IPS-20b (cell line): ENCODE data around the gene PARD3.

Experiments
- H3K27ac ChIP-seq: one replicate; pipeline ENCODE4 v1.5.1; 2013; ENCODE audit warnings: low read length
- H3K27me3 ChIP-seq: 2 replicates; pipeline ENCODE4 v1.6.1; 2013; ENCODE audit warnings: mild to moderate bottlenecking, low read length, inconsistent platforms; ENCODE audit not compliant: insufficient read depth
- H3K36me3 ChIP-seq: 2 replicates; pipeline ENCODE4 v1.6.1; 2013; ENCODE audit warnings: low read depth, mild to moderate bottlenecking, inconsistent platforms, low read length, moderate library complexity; ENCODE audit not compliant: insufficient read depth
- H3K4me1 ChIP-seq: 2 replicates; pipeline ENCODE4 v1.6.1; 2013; ENCODE audit warnings: mild to moderate bottlenecking, control low read depth, inconsistent platforms, low read length, moderate library complexity; ENCODE audit not compliant: insufficient read depth
- H3K4me3 ChIP-seq: 2 replicates; pipeline ENCODE4 v1.5.1; 2013; ENCODE audit warnings: mild to moderate bottlenecking, low read length, inconsistent platforms
- H3K9ac ChIP-seq: 2 replicates; pipeline ENCODE4 v1.6.1; 2013; ENCODE audit warnings: low read depth, mild to moderate bottlenecking, inconsistent platforms, low read length, moderate library complexity
- H3K9me3 ChIP-seq: 2 replicates; pipeline ENCODE4 v1.6.1; 2013; ENCODE audit warnings: mild to moderate bottlenecking, low read depth, low read length, inconsistent platforms; ENCODE audit not compliant: insufficient read depth

The PARD3 gene

DNA sequence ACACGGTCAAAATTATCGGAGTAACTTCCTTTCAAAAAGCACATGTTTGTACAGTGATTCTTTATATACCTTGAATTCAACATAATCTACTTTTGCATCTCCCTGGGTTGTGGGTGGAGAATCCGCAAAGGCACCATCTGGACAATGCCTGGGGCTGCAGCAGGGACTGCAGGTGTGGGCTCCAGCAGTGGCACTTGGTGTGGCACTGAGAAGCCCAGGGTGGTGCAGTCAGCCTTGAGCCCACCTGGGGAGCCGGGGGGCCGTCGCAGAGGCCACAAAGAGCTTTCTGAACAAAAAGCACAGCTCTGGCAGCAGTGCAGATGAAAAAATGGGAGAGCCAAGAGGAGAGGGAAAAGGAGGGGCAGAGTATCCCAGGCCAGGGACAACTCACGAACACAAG, 22.2 kb downstream of the PARD3 start:
- Histone ChIP-seq H3K9ac (peak overlapping the region; percentile 27; the same call in 1 of the 2 replicates), H3K36me3 (no peaks in the 10 kb centered on the region), H3K4me3 (no peak overlapping the region), H3K27ac (no peak overlapping the region), H3K27me3 (no peaks in the 10 kb centered on the region), H3K9me3 (no peaks in the 10 kb centered on the region), H3K4me1 (peaks cover 15% of the 10 kb centered on the region)

DNA sequence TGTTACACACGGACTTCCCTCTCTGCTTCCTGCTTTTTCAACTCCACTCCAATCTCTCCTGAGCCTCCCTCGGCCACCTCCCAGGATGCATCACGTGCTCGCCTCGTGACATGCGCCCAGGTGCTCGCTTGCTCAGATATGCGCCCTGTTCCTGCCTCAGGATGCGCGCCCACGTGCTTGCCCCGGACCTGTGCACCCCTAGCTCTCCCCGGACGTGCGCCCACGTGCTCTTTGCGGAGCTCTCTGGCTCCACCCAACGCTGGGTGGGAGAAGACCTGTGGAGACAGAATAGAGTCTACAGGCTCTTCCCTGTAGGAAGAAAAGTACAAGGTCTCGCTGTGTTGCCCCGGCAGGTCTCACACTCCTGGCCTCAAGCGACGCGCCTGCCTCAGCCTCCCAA, 23.1 kb downstream of the PARD3 start:
- Histone ChIP-seq H3K4me3 (no peak overlapping the region), H3K9me3 (no peaks in the 10 kb centered on the region), H3K27ac (no peak overlapping the region), H3K27me3 (no peaks in the 10 kb centered on the region), H3K9ac (no peak overlapping the region), H3K4me1 (peaks cover 15% of the 10 kb centered on the region), H3K36me3 (no peaks in the 10 kb centered on the region)

DNA sequence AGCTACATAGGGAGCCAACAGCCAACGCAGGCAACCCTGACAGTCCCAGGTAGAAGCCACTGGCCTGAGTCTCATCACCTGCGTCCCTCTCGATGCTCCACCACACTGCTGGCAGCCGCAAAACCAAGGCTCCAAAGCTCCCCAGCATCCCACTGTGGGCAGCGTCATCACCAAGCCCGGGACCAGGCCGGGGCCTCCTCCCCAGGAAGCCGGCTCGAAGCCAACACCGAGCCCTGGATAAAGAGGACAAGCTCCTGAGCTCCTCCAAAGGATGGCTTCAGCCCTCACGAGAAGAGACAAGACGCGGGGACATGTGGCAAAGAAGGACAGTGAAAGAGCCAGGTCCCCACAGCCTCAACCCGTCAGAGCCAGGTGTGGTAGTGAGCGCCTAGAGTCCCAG, 23.9 kb downstream of the PARD3 start:
- H3K27ac ChIP-seq: no peak overlapping the region
- no peak overlapping the region for H3K9ac ChIP-seq
- no peaks in the 10 kb centered on the region for H3K27me3 ChIP-seq
- no peaks in the 10 kb centered on the region for H3K36me3 ChIP-seq
- peaks cover 15% of the 10 kb centered on the region for H3K4me1 ChIP-seq
- H3K4me3 ChIP-seq: no peak overlapping the region
- no peaks in the 10 kb centered on the region for H3K9me3 ChIP-seq

DNA sequence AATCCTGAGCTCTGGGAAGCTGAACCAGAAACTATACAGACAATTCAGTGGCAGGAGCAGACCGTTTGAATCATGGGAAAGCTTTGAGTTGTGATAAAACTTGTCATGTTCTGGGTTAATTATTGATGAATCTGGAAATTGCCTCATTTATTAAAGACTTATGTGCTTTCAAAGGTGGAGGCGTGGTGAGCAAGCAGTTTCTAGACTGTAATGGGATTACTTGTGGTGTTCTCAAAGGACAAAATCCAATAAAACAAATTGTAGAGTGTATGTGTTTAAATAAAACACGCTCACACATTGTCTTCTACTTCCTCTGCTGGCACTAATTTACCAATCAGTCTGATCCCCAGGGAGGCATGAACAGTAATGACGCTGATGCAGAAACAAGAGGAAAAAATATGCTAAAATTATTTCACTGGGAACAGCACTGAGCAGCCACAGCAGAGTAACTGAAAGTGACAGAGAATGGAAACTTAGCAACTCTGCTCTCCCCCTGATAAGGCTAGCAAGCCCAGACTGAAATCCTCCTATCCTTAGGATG, 25.1 kb downstream of the PARD3 start:
- peaks cover 15% of the 10 kb centered on the region for H3K4me1 ChIP-seq
- H3K4me3 ChIP-seq: no peak overlapping the region
- no peak overlapping the region for H3K27ac ChIP-seq
- no peak overlapping the region for H3K9ac ChIP-seq
- H3K36me3 ChIP-seq: no peaks in the 10 kb centered on the region
- no peaks in the 10 kb centered on the region for H3K27me3 ChIP-seq
- no peaks in the 10 kb centered on the region for H3K9me3 ChIP-seq

DNA sequence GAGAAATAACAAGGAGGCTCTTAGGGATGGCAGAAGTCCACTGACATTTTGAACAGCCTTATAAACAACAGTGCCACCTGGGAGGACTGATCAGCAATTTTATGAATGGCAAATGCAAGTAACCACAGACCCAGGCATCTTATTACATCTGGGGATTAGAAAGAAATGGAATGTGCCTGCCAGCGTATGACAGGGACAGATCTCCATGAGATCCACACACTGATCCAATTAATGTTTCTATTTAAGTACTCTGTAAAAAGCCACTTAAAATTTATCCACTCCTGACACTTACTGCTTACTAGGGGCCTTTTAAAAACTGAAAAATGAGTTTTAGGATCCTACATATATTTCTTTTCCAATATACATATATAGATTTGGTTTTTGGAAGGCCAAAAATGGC, 28.6 kb downstream of the PARD3 start:
- no peaks in the 10 kb centered on the region for H3K9me3 ChIP-seq
- H3K4me1 ChIP-seq: peaks cover 7% of the 10 kb centered on the region; the same call in 1 of the 2 replicates
- no peaks in the 10 kb centered on the region for H3K36me3 ChIP-seq
- H3K27me3 ChIP-seq: no peaks in the 10 kb centered on the region
- no peak overlapping the region for H3K4me3 ChIP-seq
- no peak overlapping the region for H3K27ac ChIP-seq
- H3K9ac ChIP-seq: no peak overlapping the region

DNA sequence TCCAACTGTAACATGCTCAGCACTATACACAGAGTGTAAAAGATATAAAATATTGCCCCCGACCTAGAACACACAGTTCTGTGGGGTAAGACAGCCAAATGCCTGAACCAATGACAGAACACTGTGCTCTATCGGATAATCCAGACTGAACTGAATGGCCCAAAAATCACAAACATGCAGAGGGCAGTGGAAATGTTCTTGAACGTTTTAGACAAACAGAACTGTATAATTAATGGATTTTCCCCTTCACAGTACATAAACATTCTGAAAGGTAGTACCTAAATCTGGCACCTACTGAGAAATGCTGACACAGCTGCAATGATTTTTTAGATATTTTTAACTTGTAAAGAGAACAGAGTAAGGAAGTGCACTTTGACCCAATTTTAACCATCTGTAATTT, 33.4 kb downstream of the PARD3 start:
- H3K9ac ChIP-seq: no peak overlapping the region
- no peaks in the 10 kb centered on the region for H3K9me3 ChIP-seq
- H3K36me3 ChIP-seq: no peaks in the 10 kb centered on the region
- H3K4me3 ChIP-seq: no peak overlapping the region
- no peak overlapping the region for H3K27ac ChIP-seq
- H3K4me1 ChIP-seq: peaks cover 26% of the 10 kb centered on the region
- H3K27me3 ChIP-seq: no peaks in the 10 kb centered on the region

DNA sequence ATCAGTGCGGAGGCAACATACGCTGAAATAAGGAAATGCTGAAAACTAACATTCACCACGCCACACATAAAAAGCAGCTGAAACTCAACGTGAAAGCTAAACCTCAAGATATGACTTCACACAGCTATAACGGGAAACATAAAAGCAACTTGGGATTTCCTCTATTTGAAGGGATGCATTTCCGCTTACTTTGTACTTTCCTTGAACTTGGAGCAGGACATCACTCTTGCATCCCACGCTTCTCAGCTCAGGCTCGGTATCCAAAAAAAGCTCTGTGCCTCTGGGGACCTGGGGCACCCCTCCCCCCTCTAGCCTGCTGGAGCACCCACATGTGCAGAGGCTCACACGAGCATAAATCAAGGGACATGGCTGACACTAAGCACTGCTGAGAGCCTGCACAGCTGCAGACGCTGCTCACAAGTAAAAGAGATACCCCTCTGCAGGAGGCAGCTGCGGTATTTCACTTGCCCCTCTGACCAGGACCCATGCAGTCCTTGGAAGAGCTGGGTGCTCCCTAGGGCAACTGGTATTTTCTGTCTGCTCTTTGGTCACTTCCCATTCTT, 34.2 kb downstream of the PARD3 start:
- Histone ChIP-seq H3K9ac (no peak overlapping the region), H3K9me3 (no peaks in the 10 kb centered on the region), H3K4me3 (no peak overlapping the region), H3K36me3 (no peaks in the 10 kb centered on the region), H3K27me3 (no peaks in the 10 kb centered on the region), H3K27ac (no peak overlapping the region), H3K4me1 (peaks cover 26% of the 10 kb centered on the region)

DNA sequence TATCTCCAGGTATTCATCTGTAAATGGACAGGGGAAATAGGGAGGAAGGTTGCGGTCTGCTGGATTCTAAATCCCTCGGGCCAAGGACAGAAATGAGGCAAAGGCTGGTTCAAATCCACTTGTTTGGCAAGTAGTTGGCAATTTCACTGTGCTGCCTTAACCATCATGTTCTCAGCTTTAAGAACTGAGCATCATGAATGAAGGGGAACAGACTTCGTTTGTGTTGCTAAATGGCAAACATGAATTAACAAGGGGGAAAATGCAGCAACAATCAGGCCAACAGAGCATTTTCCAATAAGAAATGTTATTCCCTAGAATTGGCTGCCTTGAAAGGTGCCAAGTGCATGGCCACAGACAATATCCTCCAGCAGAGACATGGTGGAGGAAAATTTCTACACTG, 36.9 kb downstream of the PARD3 start:
- Histone ChIP-seq H3K36me3 (no peaks in the 10 kb centered on the region), H3K4me1 (peaks cover 26% of the 10 kb centered on the region), H3K4me3 (no peak overlapping the region), H3K27me3 (no peaks in the 10 kb centered on the region), H3K9ac (no peak overlapping the region), H3K27ac (no peak overlapping the region), H3K9me3 (no peaks in the 10 kb centered on the region)

DNA sequence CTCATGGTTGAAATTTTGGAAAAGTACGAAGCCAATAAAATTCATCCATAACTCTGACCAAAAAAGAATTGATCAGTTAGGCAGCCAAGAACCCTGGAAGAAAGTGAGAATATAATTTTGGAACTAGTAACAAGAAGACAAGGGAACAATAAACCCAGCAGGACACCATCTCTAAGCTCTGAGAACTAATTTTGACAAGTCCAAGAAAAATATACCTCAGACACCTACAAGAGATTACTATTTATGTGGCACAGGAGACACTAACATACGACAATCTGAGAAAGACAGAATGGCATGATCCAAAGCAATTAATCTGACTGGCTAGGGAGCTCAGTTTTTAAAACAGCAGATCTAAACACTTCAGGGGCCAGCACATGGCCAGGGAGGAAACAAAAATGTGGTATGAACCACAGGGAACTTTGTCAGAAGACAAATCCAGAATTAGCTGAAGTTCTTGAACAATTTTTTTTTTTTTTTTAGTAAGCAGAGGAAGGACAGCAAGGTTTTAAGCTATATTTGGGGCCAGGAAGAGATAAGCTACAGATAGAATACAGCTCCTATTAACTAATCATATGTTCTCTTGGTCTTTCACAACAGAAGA, 38.9 kb downstream of the PARD3 start:
- H3K4me1 ChIP-seq: peaks cover 21% of the 10 kb centered on the region
- H3K4me3 ChIP-seq: no peak overlapping the region
- H3K27me3 ChIP-seq: no peaks in the 10 kb centered on the region
- no peaks in the 10 kb centered on the region for H3K36me3 ChIP-seq
- H3K9ac ChIP-seq: no peak overlapping the region
- H3K9me3 ChIP-seq: no peaks in the 10 kb centered on the region
- no peak overlapping the region for H3K27ac ChIP-seq

DNA sequence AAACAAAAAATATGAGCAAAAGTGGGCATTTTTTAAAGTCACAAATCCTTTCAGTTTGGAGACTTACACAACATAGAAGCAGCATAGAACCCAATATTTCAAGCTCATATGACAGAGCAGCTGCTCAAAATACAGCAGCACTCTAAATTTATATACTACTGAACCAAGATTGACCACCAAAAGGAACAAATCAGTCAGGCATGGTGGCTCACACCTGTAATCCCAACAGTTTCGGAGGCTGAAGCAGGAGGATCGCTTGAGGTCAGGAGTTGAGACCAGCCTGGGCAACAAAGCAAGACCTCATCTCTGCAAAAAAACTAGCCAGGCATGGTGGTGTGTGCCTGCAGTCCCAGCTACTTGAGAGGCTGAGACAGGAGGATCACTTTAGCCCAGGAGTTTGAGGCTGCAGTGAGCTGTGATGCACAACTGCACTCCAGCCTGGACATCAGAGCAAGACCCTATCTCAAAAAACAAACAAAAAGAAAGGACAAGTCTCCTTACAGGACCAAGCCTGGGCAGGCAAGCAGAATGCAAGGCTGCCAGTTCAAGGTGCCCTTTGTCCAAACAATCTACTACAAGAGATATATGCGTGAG, 40.0 kb downstream of the PARD3 start:
- Histone ChIP-seq H3K36me3 (no peaks in the 10 kb centered on the region), H3K27ac (no peak overlapping the region), H3K4me1 (peaks cover 14% of the 10 kb centered on the region), H3K9me3 (no peaks in the 10 kb centered on the region), H3K4me3 (no peak overlapping the region), H3K27me3 (no peaks in the 10 kb centered on the region), H3K9ac (no peak overlapping the region)

DNA sequence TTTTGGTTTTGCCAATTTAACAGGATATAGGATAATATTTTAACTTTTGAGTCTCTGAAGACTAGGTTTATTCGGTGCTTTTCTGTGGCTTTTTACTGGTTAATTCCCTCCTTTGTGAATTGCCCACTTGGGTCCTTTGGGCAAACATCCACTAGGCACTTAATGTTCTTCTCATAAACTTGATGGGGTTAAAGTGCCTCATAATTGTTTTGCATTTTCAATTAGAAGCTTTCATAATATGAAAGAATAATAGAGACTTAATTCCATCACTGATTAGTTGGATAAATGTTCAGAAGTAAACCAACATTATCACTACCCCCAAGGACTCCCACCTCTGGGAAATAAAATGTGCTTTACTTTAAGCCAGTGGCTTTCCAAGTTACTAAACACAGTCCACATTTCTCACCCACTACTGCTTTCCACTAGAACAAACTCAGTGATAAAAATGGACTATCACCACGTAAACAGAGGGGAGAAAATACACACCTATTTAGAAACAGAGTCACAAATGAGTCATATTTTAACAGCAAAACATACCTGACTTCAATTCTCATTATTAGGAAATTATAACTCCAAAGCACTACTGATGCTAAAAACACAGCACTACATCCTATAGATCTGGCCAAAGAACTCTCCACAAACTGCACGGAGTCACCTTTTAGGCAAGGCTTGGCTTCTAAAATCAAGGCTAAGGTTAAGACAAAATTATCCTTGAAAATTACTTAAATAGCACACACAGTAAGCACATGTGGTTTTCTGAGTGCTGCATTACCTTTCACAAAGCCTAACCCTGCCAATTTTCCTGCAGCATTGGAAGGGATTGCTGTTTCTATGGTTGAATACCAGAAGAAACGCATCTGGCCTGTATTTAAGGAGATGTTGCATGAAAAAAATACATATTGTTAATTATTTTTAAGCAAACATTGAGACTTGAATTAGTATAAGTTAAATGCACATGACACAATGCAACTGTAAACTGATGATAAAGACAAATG, 41.2 kb downstream of the PARD3 start:
- Histone ChIP-seq H3K4me3 (no peak overlapping the region), H3K9ac (no peak overlapping the region), H3K27ac (no peak overlapping the region), H3K4me1 (peaks cover 15% of the 10 kb centered on the region), H3K9me3 (no peaks in the 10 kb centered on the region), H3K36me3 (no peaks in the 10 kb centered on the region), H3K27me3 (no peaks in the 10 kb centered on the region)
